ENCODE data around the gene GIPC2. TPM values are rescaled to one million over a fixed set of nuclear protein-coding genes. Genes with fewer than 3 reads are reported as not detected.

Gene GIPC2
- total and polyA plus RNA-seq, 8 donors = 6.3 to 22.1 (median 12.9) TPM

GRCh38 chr1:78073441-78073840 is 27.7 kb downstream of the GIPC2 start:
- intact Hi-C loops (cut with DNase I) = no loop called here
- no peak overlapping the region for H3K4me3 ChIP-seq
- no peaks in the 10 kb centered on the region for H3K27me3 ChIP-seq
- no peak for TF ChIP-seq CTCF (IDR thresholded peaks at IDR 0.05)
- peaks cover 0 to 15% (median 14%) of the 10 kb centered on the region in 3 donors for H3K4me1 ChIP-seq
- ATAC-seq (no peak), DNase-seq (no peak), FAIRE-seq (no peak)
- 76 to 88% methylated on average over 1 of the region's 1 CpG for whole genome bisulfite sequencing, 2 donors
- H3K27ac ChIP-seq = no peak overlapping the region
- H3K36me3 ChIP-seq = no peaks in the 10 kb centered on the region
- H3K9me3 ChIP-seq = no peaks in the 10 kb centered on the region

- FAIRE-seq = no peak
- no peak overlapping the region for H3K4me3 ChIP-seq
- H3K36me3 ChIP-seq = no peaks in the 10 kb centered on the region
- H3K9me3 ChIP-seq = no peaks in the 10 kb centered on the region
- TF ChIP-seq CTCF (IDR thresholded peaks at IDR 0.05) = no peak
- DNase-seq = no peak
- peaks cover 4 to 19% (median 12%) of the 10 kb centered on the region in 3 donors for H3K4me1 ChIP-seq
- no peak overlapping the region for H3K27ac ChIP-seq
- H3K27me3 ChIP-seq = no peaks in the 10 kb centered on the region
- WGBS, 2 donors = 86 to 93% methylated on average over 3 of the region's 3 CpGs
- intact Hi-C loops (cut with DNase I) = no loop called here
- no peak for ATAC-seq
These were observed 29.9 kb downstream of the GIPC2 start for GRCh38 chr1:78075621-78076020.

- Histone ChIP-seq H3K4me1 (peaks cover 4 to 12% (median 10%) of the 10 kb centered on the region in 3 donors), H3K9me3 (no peaks in the 10 kb centered on the region), H3K4me3 (no peak overlapping the region), H3K27ac (no peak overlapping the region), H3K36me3 (no peaks in the 10 kb centered on the region), H3K27me3 (no peaks in the 10 kb centered on the region)
- intact Hi-C loops (cut with DNase I) = no loop called here
- ATAC-seq (peak in 3 of 4 donors; percentile 26 to 60 (median 44)), DNase-seq (no peak), FAIRE-seq (no peak)
- WGBS, 2 donors = 26 to 37% methylated on average over 3 of the region's 3 CpGs
- TF ChIP-seq CTCF (IDR thresholded peaks at IDR 0.05) = no peak
These were observed 32.6 kb downstream of the GIPC2 start for GRCh38 chr1:78078358-78078757.

GRCh38 chr1:78079580-78079979 is 33.8 kb downstream of the GIPC2 start:
- no peak for FAIRE-seq

More at GRCh38 chr1:78079580-78079979, 33.8 kb downstream of the GIPC2 start:
- DNase-seq (no peak), ATAC-seq (no peak)
- Histone ChIP-seq H3K27ac (no peak overlapping the region), H3K27me3 (no peaks in the 10 kb centered on the region), H3K4me1 (peaks cover 4 to 10% (median 7%) of the 10 kb centered on the region in 3 donors), H3K36me3 (no peaks in the 10 kb centered on the region), H3K4me3 (no peak overlapping the region), H3K9me3 (no peaks in the 10 kb centered on the region)
- TF ChIP-seq CTCF (IDR thresholded peaks at IDR 0.05) = no peak
- 88 to 93% methylated on average over 2 of the region's 2 CpGs for WGBS, 2 donors
- intact Hi-C loops (cut with DNase I) = no loop called here

Measured in pancreas (tissue), 10 donors.